Astrocyte of the spinal cord (primary cell): ENCODE measurements around the gene DLG4.

Experiments used
- DNase-seq: peaks from one replicate; pipeline ENCODE4 v3.0.0; 2011; ENCODE audit warnings: low read depth, low spot score
- H3K4me3 ChIP-seq: 2 replicates; pipeline ENCODE4 v1.5.1; 2011; ENCODE audit warnings: low read depth, mild to moderate bottlenecking, low read length, moderate library complexity
- CTCF ChIP-seq: IDR thresholded peaks from 2 replicates; pipeline ENCODE4 v1.5.1; 2012; ENCODE audit warnings: low read depth, mild to moderate bottlenecking, low read length, inconsistent platforms
- in situ Hi-C: cut with HindIII; loops from 2 replicates; pipeline ENCODE4 v1.10.0; 2017; ENCODE audit warnings: low sequenced_read_pairs

DLG4 gene

GRCh38 chr17:7228920-7229319 lies 9.3 kb upstream of the DLG4 start:
- in situ Hi-C loops, result no loop called here
- H3K4me3 ChIP-seq, result no peak overlapping the region
- TF ChIP-seq CTCF, result no peak
- DNase-seq, result no peak

DNA sequence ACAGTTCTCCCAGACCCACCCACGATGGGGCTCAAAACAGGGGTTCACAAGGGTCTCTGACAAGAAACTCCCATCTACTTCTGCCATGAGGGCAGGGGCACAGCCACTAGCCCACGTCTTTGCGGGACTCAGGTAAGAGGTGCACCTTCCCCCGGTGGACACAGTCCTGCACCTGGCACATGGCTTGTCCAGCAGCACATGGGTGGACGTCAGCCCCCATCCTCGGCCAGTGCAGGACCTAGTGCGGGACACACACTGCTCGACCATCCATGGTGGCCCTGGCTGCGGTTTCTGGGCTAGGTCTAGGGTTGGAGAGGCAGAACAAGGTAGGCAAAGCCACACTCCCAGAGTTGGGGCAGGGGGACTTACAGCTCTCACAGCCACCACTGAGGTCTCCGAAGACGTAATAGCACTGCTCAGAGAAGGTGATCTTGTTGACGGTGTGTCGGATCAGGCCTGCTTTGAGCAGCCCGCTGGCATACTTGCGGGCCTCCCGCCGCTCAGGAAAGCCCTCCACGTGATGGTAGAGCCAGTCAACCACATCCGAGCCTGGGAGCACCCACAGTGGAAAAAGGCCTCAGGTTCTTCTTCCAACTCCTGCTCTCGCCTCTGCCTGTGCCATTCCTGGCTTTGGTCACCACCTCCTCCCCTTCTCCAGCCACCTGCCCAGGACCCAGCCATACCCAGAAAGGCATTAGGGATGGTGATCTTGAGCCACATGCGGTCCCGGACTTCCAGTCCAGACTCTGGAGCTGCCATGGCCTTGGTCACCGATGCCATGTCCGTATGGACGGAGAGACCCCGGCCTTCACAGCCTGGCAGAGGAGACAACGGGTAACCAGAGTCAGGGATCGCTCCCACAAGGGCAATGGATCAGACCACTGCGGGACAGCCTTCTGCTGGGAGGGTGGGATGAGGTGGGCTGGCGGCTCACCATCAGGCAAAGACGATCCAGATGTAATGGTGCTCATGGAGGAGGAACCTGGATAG lies 7.4 kb upstream of the DLG4 start:
- DNase-seq, result no peak
- no peak overlapping the region for H3K4me3 ChIP-seq
- TF ChIP-seq CTCF, result no peak
- in situ Hi-C loops, result no loop called here

GRCh38 chr17:7225711-7226331 lies 6.2 kb upstream of the DLG4 start:
- TF ChIP-seq CTCF, result no peak
- DNase-seq, result no peak
- no peak overlapping the region for H3K4me3 ChIP-seq
- in situ Hi-C loops, result no loop called here

DNA sequence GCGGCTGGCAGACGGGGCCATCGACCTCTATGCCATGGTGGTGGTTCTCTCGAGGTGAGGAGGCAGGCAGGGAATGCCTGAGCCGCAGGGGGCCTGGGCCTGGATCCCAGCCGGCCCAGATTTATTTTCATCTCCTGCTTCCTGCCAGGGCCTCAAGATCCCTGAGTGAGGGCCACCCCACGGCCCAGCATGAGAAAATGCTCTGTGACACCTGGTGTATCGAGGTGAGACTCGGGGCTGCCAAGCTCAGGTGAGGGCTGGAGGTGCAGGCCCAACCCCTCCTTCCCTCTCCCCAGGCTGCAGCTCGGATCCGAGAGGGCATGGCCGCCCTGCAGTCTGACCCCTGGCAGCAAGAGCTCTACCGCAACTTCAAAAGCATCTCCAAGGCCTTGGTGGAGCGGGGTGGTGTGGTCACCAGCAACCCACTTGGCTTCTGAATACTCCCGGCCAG lies 5.0 kb upstream of the DLG4 start:
- no peak for TF ChIP-seq CTCF
- DNase-seq, result no peak
- H3K4me3 ChIP-seq, result no peak overlapping the region
- in situ Hi-C loops, result no loop called here

GRCh38 chr17:7224110-7224509 lies 4.5 kb upstream of the DLG4 start:
- no peak overlapping the region for H3K4me3 ChIP-seq
- TF ChIP-seq CTCF, result no peak
- DNase-seq, result no peak
- in situ Hi-C loops, result no loop called here

GRCh38 chr17:7223375-7223774 lies 3.7 kb upstream of the DLG4 start:
- H3K4me3 ChIP-seq, result no peak overlapping the region
- no peak for TF ChIP-seq CTCF
- no peak for DNase-seq
- in situ Hi-C loops, result no loop called here
